Stimulated activated CD4-positive, alpha-beta T cell treated with anti-CD3 and anti-CD28 coated beads, Interleukin-1b, Interleukin-23, amount 100 ng/mL, for 4 hours (primary cell): ENCODE measurements around the gene MAST2.
"Not testable (repeated sequence)": the region's sequence is repeated elsewhere in the genome, so short reads cannot be mapped to it uniquely, and the experiment has no call there.

Source experiments
- DNase-seq, 2 donors: peaks; one replicate each; pipeline ENCODE4 v3.0.0-alpha.2; 2020; ENCODE audit warnings: low read depth in 2 of 2

The MAST2 gene

DNA sequence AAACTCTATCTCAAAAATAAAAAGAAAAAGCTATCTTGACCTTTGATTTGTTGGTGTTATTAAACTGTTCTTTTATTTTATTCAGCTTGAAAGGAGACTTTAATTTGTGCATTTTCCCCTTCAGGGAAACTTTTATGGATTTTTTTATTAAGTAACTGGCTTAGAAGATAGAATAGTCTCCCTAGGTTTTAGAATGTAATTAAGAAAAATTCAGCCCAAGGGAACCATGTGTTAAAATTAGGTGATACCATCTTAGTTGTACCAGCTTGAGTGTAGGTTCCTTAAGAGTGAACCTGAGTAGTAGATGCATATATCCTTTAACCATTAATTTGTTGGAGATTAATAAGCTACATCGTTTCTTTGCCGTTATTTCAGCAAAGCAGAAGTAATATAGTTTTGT, 11.4 kb downstream of the MAST2 start:
- no peak for DNase-seq

DNA sequence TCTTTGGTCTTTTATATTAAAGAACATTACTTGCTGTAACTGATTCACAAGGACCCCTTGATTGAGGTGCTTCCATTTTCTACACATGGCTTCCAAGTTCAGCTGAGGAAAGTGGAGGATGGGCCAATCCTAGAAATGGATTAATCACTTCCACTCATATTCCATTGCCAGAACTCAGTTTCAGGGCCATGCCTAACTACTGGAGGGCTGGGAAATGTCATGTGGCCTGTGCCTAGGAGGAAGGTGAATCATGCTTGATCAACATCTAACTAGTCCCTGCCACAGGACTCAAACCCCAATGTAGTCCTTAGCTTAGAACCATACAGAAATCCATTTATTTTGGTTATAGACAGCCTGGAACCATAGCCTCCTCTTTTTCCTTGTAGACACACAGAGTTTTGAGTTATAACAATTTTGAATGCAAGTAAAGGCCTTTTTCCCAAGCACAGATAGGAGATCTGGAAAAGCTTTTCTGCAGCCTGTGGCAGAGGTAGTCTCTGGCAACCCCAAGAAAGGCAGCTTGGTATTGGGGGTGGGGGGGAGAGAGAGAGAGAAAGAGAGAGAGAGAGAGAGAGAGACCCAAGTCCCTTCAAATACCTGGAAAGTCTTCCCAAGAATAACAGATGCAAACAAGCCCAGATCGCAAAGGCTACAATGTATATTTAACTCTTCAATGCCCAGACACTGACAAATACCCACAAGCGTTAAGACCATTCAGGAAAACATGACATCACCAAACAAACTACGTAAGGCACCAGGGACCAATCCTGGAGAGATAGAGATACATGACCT, 12.5 kb downstream of the MAST2 start:
- no peak for DNase-seq

GRCh38 chr1:45820173-45820572, 16.8 kb downstream of the MAST2 start:
- no peak for DNase-seq

DNA sequence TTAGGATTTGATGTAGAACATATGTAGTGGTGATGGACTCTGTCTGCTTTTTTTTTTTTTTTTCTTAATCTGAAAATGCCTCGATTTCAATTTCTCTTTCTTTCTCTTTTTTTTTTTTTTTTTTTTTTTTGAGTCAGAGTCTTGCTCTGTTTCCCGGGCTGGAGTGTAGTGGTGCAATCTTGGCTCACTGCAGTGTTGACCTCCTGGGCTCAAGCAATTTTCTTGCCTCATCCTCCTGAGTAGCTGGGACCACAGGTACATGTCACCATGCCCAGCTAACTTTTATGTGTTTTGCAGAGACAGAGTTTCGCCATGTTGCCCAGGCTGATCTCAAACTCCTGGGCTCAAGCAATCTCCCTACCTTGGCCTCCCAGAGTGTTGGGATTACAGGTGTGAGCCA, 17.4 kb downstream of the MAST2 start:
- no peak for DNase-seq

DNA sequence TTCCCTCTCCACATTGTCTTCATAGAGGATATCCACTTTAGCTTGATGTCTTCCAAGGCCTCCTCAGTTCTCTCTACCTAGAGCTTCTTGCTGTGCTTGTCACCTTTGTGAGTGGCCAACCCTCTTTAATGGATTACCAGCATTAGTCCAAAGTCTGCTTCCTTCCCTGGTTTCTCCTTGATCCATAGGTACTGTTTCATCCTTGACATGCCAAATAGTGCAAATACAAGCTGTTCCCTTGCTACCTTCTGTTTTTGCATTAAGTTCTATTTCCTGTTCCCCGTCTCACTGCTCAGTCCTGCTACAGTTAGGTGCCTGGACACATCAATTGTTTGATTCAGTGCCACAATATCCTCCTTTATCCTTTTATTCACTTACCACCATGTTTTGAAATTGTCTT, 19.2 kb downstream of the MAST2 start:
- DNase-seq: no peak

DNA sequence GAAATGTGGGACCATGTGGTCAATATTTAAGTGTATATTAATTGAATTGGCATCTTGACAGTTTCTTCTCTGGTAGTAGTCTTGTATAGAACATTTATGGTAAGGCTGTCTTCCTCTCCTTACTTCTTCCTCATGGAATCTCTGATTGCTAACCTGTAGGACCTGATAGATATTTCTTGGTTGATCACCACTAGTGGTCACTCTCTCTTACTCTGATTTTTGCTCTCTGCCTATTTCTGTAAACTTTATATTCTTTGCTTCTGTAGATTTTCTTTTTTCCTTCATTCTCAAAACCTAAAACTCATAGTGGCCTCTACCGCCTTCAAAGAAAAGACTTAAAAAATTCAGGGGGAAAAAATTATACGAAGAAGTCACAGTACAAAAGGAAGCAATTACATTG, 21.2 kb downstream of the MAST2 start:
- no peak for DNase-seq

GRCh38 chr1:45827256-45827655, 23.8 kb downstream of the MAST2 start:
- no peak for DNase-seq

GRCh38 chr1:45828841-45829240, 25.4 kb downstream of the MAST2 start:
- DNase-seq: no peak

DNA sequence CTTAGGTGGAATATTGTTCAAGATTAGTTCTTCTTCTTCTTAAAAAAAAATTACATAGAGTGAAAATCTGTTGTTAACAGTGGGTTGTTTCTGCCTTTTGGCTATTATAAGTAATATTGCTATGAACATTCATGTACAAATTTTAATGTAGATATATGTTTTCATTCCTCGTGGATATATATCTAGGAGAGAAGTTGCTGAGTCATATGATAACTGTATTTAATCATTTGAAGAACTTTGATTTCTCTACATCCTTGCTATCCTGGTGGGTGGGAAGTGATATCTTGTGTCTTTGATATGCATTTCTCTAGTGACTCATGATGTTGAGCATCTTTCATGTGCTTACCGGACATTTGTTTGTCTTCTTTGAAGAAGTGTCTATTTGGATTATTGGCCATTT, 29.9 kb downstream of the MAST2 start:
- DNase-seq: no peak

GRCh38 chr1:45834689-45835088, 31.3 kb downstream of the MAST2 start:
- DNase-seq: no peak

GRCh38 chr1:45836451-45836850, 33.0 kb downstream of the MAST2 start:
- no peak for DNase-seq

DNA sequence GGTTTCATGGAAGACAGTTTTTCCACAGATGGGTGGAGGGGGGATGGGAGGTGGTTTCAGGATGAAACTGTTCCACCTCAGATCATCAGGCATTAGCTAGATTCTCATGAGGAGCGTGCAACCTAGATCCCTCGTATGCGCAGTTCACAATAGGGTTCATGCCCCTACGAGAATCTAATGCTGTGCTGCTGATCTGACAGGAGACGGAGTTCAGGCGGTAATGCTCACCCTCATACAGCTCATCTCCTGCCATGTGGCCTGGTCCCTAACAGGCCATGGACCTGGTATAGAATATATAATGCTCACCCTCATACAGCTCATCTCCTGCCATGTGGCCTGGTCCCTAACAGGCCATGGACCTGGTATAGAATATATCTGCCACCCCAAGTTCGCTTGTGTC, 33.4 kb downstream of the MAST2 start:
- not testable (repeated sequence) for DNase-seq

DNA sequence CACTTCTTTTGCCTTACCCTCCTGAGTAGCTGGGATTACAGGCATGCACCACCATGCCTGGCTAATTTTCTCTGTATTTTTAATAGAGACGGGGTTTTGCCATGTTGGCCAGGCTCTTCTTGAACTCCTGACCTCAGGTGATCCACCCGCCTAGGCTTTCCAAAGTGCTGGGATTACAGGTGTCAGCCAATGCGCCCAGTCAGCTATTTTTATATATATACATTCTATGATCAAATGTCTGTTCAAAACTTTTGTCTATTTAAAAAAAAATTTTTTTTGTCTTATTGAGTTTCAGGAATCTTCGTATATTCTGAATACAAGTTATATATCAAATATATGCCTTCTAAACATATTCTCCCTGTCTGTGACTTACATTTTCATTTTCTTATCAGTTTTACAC, 34.9 kb downstream of the MAST2 start:
- DNase-seq: not testable (repeated sequence)

- no peak for DNase-seq
Measured at GRCh38 chr1:45840704-45841103, 37.3 kb downstream of the MAST2 start.

GRCh38 chr1:45842786-45843185, 39.4 kb downstream of the MAST2 start:
- no peak for DNase-seq

DNA sequence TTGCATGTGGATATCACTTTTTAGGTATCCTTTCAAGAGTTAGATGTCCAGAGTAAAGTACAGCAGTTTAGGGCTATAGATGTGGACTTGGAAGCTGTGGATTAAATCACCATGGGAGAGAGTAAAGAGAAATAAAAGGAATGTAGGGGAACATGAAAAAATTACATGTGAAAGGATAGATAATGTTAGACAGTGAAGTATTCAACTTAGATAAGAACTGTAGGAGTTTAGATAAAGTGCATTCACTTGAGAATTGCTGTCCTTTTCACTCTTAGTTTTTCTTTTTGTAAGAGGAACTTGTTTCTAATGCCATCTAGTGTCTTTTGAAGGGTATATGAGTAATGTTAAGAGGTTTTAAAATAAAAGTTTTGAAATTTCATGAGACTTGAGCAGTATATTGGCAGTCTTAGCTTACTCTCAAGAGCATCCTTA, 40.1 kb downstream of the MAST2 start:
- DNase-seq: no peak

DNA sequence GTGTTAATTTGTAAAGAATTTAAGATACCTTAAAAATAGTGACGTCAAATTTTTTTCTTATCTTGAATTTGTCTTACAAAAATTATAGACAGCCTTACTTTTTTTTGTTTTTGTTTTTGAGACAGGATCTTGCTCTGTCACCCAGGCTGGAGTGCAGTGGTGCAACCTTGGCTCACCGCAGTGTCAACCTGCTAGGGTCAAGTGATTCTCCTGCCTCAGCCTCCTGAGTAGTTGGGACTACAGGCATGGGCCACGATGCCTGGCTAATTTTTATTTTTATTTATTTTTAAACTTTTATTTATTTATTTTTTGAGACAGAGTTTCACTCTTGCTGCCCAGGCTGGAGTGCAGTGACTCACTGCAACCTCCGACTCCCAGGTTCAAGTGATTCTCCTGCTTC, 40.6 kb downstream of the MAST2 start:
- not testable (repeated sequence) for DNase-seq

- no peak for DNase-seq
Measured at GRCh38 chr1:45846931-45847330, 43.5 kb downstream of the MAST2 start.

- DNase-seq: no peak
Measured at GRCh38 chr1:45848097-45848496, 44.7 kb downstream of the MAST2 start.

GRCh38 chr1:45848714-45849113, 45.3 kb downstream of the MAST2 start:
- DNase-seq: no peak

DNA sequence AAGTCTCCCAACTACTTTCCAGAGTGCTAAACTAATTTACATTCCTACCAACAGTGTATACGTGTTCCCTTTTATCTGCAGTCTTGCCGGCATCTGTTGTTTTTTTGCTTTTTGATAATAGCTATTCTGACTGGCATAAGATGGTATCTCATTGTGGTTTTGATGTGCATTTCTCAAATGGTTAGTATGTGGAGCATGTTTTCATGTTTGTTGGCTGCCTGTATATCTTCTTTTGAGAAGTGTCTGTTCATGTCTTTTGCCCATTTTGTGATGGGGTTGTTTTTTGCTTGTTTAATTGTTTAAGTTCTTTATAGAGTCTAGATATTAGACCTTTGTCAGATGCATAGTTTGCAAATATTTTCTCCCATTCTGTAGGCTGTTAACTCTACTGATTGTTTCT, 46.6 kb downstream of the MAST2 start:
- no peak for DNase-seq

DNA sequence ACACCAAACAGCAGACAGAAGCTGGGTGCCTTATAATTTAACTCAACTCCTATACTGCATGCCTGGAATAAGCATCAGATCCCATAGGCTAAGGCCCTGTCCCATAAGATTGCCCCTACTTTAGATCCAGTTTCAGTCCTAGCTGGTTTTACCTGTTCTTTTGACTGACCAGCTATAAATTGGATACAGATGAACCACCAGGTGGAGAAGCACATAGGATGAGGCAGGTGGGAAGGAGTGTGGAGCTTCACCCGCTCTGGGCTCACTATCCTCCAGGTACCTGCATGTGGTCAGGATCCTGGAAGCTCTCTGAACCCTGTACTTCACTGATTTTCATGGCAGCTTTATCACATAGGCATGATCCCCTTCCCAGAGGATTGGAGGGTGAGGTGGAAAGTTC, 51.3 kb downstream of the MAST2 start:
- DNase-seq: no peak

DNA sequence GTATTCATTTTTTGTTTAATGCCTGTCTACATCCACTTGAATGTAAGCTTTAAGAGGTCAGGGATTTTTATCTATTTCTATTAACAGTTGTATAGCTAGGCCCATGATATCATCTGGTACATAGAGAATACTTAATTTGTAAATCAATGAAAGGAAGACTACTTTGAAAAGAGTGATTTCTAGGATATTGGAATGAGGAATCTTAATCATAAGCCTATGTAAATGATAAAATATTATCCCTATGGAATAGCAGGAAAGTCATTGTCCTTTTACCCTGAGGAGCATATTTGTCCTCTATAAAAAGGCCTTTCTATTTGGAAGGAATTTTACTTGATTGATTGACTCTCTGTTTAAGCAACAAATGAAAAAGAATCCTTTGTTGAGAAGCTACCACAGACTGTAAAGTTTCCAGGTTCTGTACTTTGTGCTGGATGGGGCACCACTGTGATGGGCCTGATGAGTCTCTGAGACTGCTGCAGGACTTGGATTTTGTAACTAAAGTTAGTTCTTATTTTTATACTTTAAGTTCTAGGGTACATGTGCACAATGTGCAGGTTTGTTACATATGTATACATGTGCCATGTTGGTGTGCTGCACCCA, 53.8 kb downstream of the MAST2 start:
- DNase-seq: no peak
